Fibroblast of lung (primary cell): ENCODE results near the gene CHRM5.

Experiments used
- CTCF ChIP-seq, 2 donors: IDR thresholded peaks in 1 of 2; conservative IDR thresholded peaks in 1 of 2; 1 replicate in 1 of 2; 2 replicates in 1 of 2; pipeline ENCODE4 v1.5.1; 2011 to 2012; ENCODE audit warnings: low read length in 2 of 2, control low read depth in 1 of 2, inconsistent platforms in 1 of 2, low read depth in 1 of 2, mild to moderate bottlenecking in 1 of 2
- EZH2 ChIP-seq: IDR thresholded peaks from 2 replicates; pipeline ENCODE4 v1.5.1; 2012; ENCODE audit warnings: low read length, control low read depth, mild to moderate bottlenecking; ENCODE audit errors: missing control alignments

- TF ChIP-seq CTCF (conservative IDR thresholded peaks at IDR 0.05 in 1 of 2, IDR thresholded peaks at IDR 0.05 in 1 of 2; ENCODE audit: low read depth in 1 of 2, low read length in 2 of 2), result no peak
- TF ChIP-seq EZH2, result no peak
These were observed 80.8 kb downstream of the CHRM5 start for GRCh38 chr15:34049112-34049511.
